ENCODE data around the gene CDH6. TPM values are rescaled to one million over a fixed set of nuclear protein-coding genes. Genes with fewer than 3 reads are reported as not detected.

Gene CDH6
- total and polyA plus RNA-seq, 2 experiments from 2014 or later = 0.60 to 1.1 TPM

DNA sequence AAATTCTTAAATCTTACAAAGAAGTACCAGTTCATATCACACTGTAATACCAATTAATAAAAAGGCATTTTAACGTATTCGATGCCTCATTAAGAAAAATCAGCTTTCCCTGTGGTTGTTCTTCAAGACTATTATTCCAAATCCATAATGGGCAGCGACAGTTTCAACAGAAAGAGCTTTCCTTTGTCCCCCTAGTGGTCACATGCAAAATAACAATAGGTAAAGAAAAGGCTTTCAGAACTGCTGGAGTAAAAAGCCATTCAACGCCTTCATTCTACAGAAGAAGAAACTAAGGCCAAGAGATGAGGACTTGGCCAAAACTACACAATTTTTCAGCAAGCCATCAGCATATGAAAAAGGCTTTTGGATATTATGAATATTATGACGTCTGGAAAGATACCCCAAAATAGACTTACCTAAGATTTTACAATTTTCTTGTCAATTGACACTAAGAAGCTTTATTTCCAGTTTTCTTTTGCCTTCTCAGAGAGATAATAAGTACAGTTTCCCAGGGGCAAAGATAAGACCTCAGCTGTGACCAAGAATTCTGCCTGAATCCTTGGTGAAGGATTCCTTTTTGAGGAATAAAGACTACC lies 6.7 kb upstream of the CDH6 start:
- Mint-ChIP-seq H3K27ac (no peak overlapping the region), H3K4me1 (no peaks in the 10 kb centered on the region), H3K27me3 (ENCODE audit: insufficient read depth, low read depth, poor library complexity) (no peaks in the 10 kb centered on the region), H3K9me3 (no peaks in the 10 kb centered on the region), H3K4me3 (no peak overlapping the region), H3K36me3 (ENCODE audit: low read depth) (no peaks in the 10 kb centered on the region)
- H3K27me3 ChIP-seq (ENCODE audit: insufficient read depth) = peaks cover 6% of the 10 kb centered on the region
- H2AFZ ChIP-seq = no peak overlapping the region
- no peaks in the 10 kb centered on the region for H3K4me1 ChIP-seq (ENCODE audit: insufficient read depth)
- no peak for TF ChIP-seq NANOG (IDR thresholded peaks at IDR 0.05; ENCODE audit: borderline replicate concordance)
- TF ChIP-seq, protein P1, sequence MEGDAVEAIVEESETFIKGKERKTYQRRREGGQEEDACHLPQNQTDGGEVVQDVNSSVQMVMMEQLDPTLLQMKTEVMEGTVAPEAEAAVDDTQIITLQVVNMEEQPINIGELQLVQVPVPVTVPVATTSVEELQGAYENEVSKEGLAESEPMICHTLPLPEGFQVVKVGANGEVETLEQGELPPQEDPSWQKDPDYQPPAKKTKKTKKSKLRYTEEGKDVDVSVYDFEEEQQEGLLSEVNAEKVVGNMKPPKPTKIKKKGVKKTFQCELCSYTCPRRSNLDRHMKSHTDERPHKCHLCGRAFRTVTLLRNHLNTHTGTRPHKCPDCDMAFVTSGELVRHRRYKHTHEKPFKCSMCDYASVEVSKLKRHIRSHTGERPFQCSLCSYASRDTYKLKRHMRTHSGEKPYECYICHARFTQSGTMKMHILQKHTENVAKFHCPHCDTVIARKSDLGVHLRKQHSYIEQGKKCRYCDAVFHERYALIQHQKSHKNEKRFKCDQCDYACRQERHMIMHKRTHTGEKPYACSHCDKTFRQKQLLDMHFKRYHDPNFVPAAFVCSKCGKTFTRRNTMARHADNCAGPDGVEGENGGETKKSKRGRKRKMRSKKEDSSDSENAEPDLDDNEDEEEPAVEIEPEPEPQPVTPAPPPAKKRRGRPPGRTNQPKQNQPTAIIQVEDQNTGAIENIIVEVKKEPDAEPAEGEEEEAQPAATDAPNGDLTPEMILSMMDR (conservative IDR thresholded peaks at IDR 0.05; ENCODE audit: low read depth in 2 of 2) = peak; percentile 65 to 94
- no peaks in the 10 kb centered on the region for H3K36me3 ChIP-seq (ENCODE audit: insufficient read depth)
- DNase-seq (ENCODE audit: low spot score) (peak; percentile 72), ATAC-seq (peak; percentile 52)
- no peaks in the 10 kb centered on the region for H3K9me2 ChIP-seq (ENCODE audit: insufficient read depth)
- H3K79me2 ChIP-seq (replicated peaks; ENCODE audit: insufficient read depth) = no peaks in the 10 kb centered on the region
- no peaks in the 10 kb centered on the region for H3F3A ChIP-seq (replicated peaks; ENCODE audit: low read depth)
- H3K4me3 ChIP-seq = no peak overlapping the region
- no peak overlapping the region for H3K27ac ChIP-seq (ENCODE audit: low read depth)
- H4K20me1 ChIP-seq (replicated peaks; ENCODE audit: insufficient read depth) = no peaks in the 10 kb centered on the region
- H3K4me2 ChIP-seq = no peak overlapping the region

DNA sequence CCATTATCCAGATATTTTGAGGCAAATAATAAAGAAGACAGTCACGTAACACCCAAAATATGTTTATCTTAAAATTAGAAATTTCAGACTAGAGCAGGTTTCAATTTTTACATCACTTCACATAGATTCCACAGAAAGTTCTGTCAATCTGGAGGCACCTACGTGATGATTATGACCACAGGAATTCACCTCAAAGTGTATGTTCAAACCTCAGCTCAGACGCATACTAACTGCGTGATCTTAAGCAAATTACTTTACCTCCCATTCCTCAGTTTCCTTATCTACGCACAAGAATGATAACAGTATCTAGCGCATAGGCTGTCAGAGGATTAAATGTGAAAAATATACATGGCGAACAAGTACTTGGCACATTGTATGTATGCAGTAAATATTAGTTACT lies 5.9 kb upstream of the CDH6 start:
- DNase-seq (ENCODE audit: low spot score) (no peak), ATAC-seq (no peak)
- Histone ChIP-seq H3F3A (replicated peaks; ENCODE audit: low read depth) (no peaks in the 10 kb centered on the region), H3K9me2 (ENCODE audit: insufficient read depth) (no peaks in the 10 kb centered on the region), H3K79me2 (replicated peaks; ENCODE audit: insufficient read depth) (no peaks in the 10 kb centered on the region), H3K4me2 (no peak overlapping the region), H3K36me3 (ENCODE audit: insufficient read depth) (no peaks in the 10 kb centered on the region), H2AFZ (no peak overlapping the region), H3K27me3 (ENCODE audit: insufficient read depth) (peaks cover 14% of the 10 kb centered on the region), H3K4me1 (ENCODE audit: insufficient read depth) (peaks cover under 1% of the 10 kb centered on the region; the same call in 1 of the 2 replicates), H3K4me3 (no peak overlapping the region), H4K20me1 (replicated peaks; ENCODE audit: insufficient read depth) (no peaks in the 10 kb centered on the region), H3K27ac (ENCODE audit: low read depth) (no peak overlapping the region)
- Mint-ChIP-seq H3K9me3 (no peaks in the 10 kb centered on the region), H3K4me1 (no peaks in the 10 kb centered on the region), H3K27me3 (ENCODE audit: insufficient read depth, low read depth, poor library complexity) (peaks cover 2% of the 10 kb centered on the region), H3K4me3 (no peak overlapping the region), H3K27ac (no peak overlapping the region), H3K36me3 (ENCODE audit: low read depth) (no peaks in the 10 kb centered on the region)
- no peak for TF ChIP-seq STAT1 (IDR thresholded peaks at IDR 0.05; ENCODE audit: unreplicated experiment)
- no peak for TF ChIP-seq CREB1 (CRISPR knock-in tag; IDR thresholded peaks at IDR 0.05; ENCODE audit: low read depth)
- TF ChIP-seq, protein P2, sequence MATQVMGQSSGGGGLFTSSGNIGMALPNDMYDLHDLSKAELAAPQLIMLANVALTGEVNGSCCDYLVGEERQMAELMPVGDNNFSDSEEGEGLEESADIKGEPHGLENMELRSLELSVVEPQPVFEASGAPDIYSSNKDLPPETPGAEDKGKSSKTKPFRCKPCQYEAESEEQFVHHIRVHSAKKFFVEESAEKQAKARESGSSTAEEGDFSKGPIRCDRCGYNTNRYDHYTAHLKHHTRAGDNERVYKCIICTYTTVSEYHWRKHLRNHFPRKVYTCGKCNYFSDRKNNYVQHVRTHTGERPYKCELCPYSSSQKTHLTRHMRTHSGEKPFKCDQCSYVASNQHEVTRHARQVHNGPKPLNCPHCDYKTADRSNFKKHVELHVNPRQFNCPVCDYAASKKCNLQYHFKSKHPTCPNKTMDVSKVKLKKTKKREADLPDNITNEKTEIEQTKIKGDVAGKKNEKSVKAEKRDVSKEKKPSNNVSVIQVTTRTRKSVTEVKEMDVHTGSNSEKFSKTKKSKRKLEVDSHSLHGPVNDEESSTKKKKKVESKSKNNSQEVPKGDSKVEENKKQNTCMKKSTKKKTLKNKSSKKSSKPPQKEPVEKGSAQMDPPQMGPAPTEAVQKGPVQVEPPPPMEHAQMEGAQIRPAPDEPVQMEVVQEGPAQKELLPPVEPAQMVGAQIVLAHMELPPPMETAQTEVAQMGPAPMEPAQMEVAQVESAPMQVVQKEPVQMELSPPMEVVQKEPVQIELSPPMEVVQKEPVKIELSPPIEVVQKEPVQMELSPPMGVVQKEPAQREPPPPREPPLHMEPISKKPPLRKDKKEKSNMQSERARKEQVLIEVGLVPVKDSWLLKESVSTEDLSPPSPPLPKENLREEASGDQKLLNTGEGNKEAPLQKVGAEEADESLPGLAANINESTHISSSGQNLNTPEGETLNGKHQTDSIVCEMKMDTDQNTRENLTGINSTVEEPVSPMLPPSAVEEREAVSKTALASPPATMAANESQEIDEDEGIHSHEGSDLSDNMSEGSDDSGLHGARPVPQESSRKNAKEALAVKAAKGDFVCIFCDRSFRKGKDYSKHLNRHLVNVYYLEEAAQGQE (IDR thresholded peaks at IDR 0.05; ENCODE audit: unreplicated experiment) = no peak
- no peak for TF ChIP-seq ZNF114 (CRISPR knock-in tag; IDR thresholded peaks at IDR 0.05)
- TF ChIP-seq, protein P1 (conservative IDR thresholded peaks at IDR 0.05; ENCODE audit: low read depth in 2 of 2) = no peak
- TF ChIP-seq POLR2AphosphoS5 (IDR thresholded peaks at IDR 0.05; ENCODE audit: low read depth) = no peak
- TF ChIP-seq ZNF331 (CRISPR knock-in tag; IDR thresholded peaks at IDR 0.05; ENCODE audit: low read depth) = no peak
- TF ChIP-seq, protein P3, sequence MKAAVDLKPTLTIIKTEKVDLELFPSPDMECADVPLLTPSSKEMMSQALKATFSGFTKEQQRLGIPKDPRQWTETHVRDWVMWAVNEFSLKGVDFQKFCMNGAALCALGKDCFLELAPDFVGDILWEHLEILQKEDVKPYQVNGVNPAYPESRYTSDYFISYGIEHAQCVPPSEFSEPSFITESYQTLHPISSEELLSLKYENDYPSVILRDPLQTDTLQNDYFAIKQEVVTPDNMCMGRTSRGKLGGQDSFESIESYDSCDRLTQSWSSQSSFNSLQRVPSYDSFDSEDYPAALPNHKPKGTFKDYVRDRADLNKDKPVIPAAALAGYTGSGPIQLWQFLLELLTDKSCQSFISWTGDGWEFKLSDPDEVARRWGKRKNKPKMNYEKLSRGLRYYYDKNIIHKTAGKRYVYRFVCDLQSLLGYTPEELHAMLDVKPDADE (IDR thresholded peaks at IDR 0.05) = no peak
- no peak for TF ChIP-seq NANOG (IDR thresholded peaks at IDR 0.05; ENCODE audit: borderline replicate concordance)
- TF ChIP-seq EZH2phosphoT487 (IDR thresholded peaks at IDR 0.05; ENCODE audit: unreplicated experiment) = no peak
